HepG2 (cell line): Measurements from ENCODE around the gene CXCR5. TPM values are rescaled to one million over a fixed set of nuclear protein-coding genes. Genes with fewer than 3 reads are reported as not detected.

Experiments
- ATAC-seq: fragments of 200-7000 bp; cut with Tn5 transposase; 3 replicates; pipeline ENCODE4 v1.9.1; 2020; ENCODE audit warnings: mild to moderate bottlenecking, moderate library complexity
- BruUV-seq: library from RNA; stranded (reverse); fragments of 400-500 nt; replicated peaks from 2 replicates; lab custom pipeline; 2021; lab: Mats Ljungman, UMichigan
- CTCF ChIA-PET: fragments of 300-600 bp; formaldehyde crosslinking; extraction: SDS; loops from one replicate; lab custom pipeline; 2021; ENCODE audit warnings: low total read pairs, inconsistent platforms, low intra/inter-chr PET ratio; lab: Yijun Ruan, JAX
- POLR2A ChIA-PET: fragments of 350-600 bp; sonication (Branson Sonifier 250); formaldehyde crosslinking; loops from one replicate; lab custom pipeline; 2020; ENCODE audit warnings: antibody characterized with exemption, inconsistent platforms; lab: Yijun Ruan, JAX
- DNase-seq: peaks from one replicate; pipeline ENCODE4 v3.0.0-alpha.2; 2015; ENCODE audit warnings: low spot score
- FAIRE-seq: peaks from 3 replicates; lab custom pipeline; 2011; peaks lifted over from hg19 to GRCh38; lab: Jason Lieb, UNC
- H2AFZ ChIP-seq: one replicate; pipeline ENCODE4 v1.6.1; 2011; ENCODE audit warnings: low read length, inconsistent platforms
- H3K27ac ChIP-seq: fragments of 300-600 bp; 3 replicates; pipeline ENCODE4 v1.8.0; 2011; ENCODE audit warnings: mixed run types, mild to moderate bottlenecking, mixed read lengths, low read length, inconsistent platforms; ENCODE audit not compliant: insufficient read depth; ENCODE audit errors: extremely low read length
- H3K27me3 ChIP-seq, 2 experiments: fragments of 200-600 bp in 1 of 2; 2 replicates in 1 of 2; 3 replicates in 1 of 2; pipeline versions ENCODE4 v1.6.0 to v1.8.0; 2011; ENCODE audit warnings: low read length in 2 of 2, mild to moderate bottlenecking in 2 of 2, moderate library complexity in 2 of 2, inconsistent platforms in 1 of 2; ENCODE audit not compliant: insufficient read depth in 2 of 2, control insufficient read depth in 1 of 2
- H3K36me3 ChIP-seq, 2 experiments: fragments of 200-600 bp in 1 of 2; replicated peaks in 1 of 2; 2 replicates in 1 of 2; 3 replicates in 1 of 2; pipeline versions ENCODE4 v1.5.1 to v1.8.0; 2011; ENCODE audit warnings: low read length in 2 of 2, inconsistent platforms in 1 of 2; ENCODE audit not compliant: insufficient read depth in 2 of 2, control insufficient read depth in 1 of 2
- H3K4me1 ChIP-seq: 2 replicates; pipeline ENCODE4 v1.5.1; 2012; ENCODE audit warnings: low read length, inconsistent platforms; ENCODE audit not compliant: insufficient read depth
- H3K4me2 ChIP-seq: 2 replicates; pipeline ENCODE4 v1.6.0; 2011; ENCODE audit warnings: low read depth, low read length, inconsistent platforms
- H3K4me3 ChIP-seq, 3 experiments: fragments of 200-600 bp in 1 of 3; sonication (generic), shearing (Covaris generic) in 1 of 3; replicated peaks in 1 of 3; 2 replicates each; pipeline ENCODE4 v1.5.1; 2011 to 2016; ENCODE audit warnings: low read length in 3 of 3, inconsistent platforms in 2 of 3, low read depth in 2 of 3, mild to moderate bottlenecking in 2 of 3, control low read depth in 1 of 3, mixed read lengths in 1 of 3; ENCODE audit not compliant: insufficient read depth in 1 of 3
- H3K79me2 ChIP-seq: one replicate; pipeline ENCODE4 v1.6.1; 2011; ENCODE audit warnings: low read length, inconsistent platforms; ENCODE audit not compliant: insufficient read depth
- H3K9ac ChIP-seq: 2 replicates; pipeline ENCODE4 v1.6.0; 2011; ENCODE audit warnings: mild to moderate bottlenecking, low read depth, low read length, inconsistent platforms; ENCODE audit not compliant: insufficient read depth
- H3K9me3 ChIP-seq: 2 replicates; pipeline ENCODE4 v1.5.1; 2012; ENCODE audit warnings: mild to moderate bottlenecking, low read length
- H4K20me1 ChIP-seq: 2 replicates; pipeline ENCODE4 v1.6.0; 2011; ENCODE audit warnings: inconsistent platforms, mild to moderate bottlenecking, low read length, moderate library complexity; ENCODE audit not compliant: insufficient read depth
- FOXO1 ChIP-seq: sonication (generic); formaldehyde crosslinking; IDR thresholded peaks from 2 replicates; pipeline ENCODE4 v1.4.0; 2020; ENCODE audit warnings: missing genetic modification reagents
- NPAS2 ChIP-seq: sonication (generic); formaldehyde crosslinking; IDR thresholded peaks from 2 replicates; pipeline ENCODE4 v1.8.0; 2022; ENCODE audit warnings: mild to moderate bottlenecking, missing genetic modification reagents, borderline replicate concordance
- RAD21 ChIP-seq: fragments of 450-650 bp; formaldehyde crosslinking; IDR thresholded peaks from 2 replicates; pipeline ENCODE4 v1.5.0; 2020; ENCODE audit warnings: mild to moderate bottlenecking
- ZNF672 ChIP-seq: sonication (generic); formaldehyde crosslinking; IDR thresholded peaks from 2 replicates; pipeline ENCODE4 v1.8.1; 2022; ENCODE audit warnings: missing genetic modification reagents
- ZNF7 ChIP-seq: IDR thresholded peaks from 2 replicates; pipeline ENCODE4 v1.6.1; 2016; ENCODE audit warnings: missing biosample characterization, missing genetic modification reagents
- WGBS: methylation state at CpG from one replicate; pipeline ENCODE4 v1.1.6; 2017; ENCODE audit warnings: low lambda C conversion rate; 5-methylcytosine and 5-hydroxymethylcytosine counted together
- in situ Hi-C: cut with HindIII; loops from 2 replicates; pipeline ENCODE4 v1.10.0; 2017; ENCODE audit warnings: low pct_unique_long_range_greater_than_20kb; ENCODE audit not compliant: extremely low pct_ligation_motif_present
- intact Hi-C: fragments of 100-400 bp; cut with micrococcal nuclease; formaldehyde crosslinking; loops from one replicate; pipeline ENCODE4 v1.10.0; 2022; ENCODE audit not compliant: unreplicated experiment
- polyA plus RNA-seq, 8 experiments: library from polyadenylated mRNA; depleted of rRNA in 3 of 8; stranded (reverse) in 7 of 8; unstranded in 1 of 8; fragments of >200 nt; fragmentation: Illumina TruSeq in 4 of 8; extraction: Trizol in 4 of 8; gene quantifications; 2 replicates each; pipeline versions ENCODE4 v1.2.1 to v1.2.3, GENCODE V29; 2011 to 2016; ENCODE audit warnings: low read depth in 4 of 8, missing spikeins in 1 of 8, mixed read lengths in 1 of 8; ENCODE audit not compliant: insufficient read depth in 1 of 8
- total RNA-seq, 5 experiments: library from RNA; depleted of rRNA; stranded (reverse); fragments of >200 nt; fragmentation: Illumina TruSeq; extraction: Trizol; gene quantifications; 2 replicates each; pipeline ENCODE4 v1.2.3, GENCODE V29; 2016; ENCODE audit warnings: low read depth in 1 of 5
- TF ChIP-seq, protein P1 (sequence below): sonication (generic); formaldehyde crosslinking; IDR thresholded peaks from 2 replicates; pipeline ENCODE4 v1.5.1; 2020; ENCODE audit warnings: missing genetic modification reagents, mild to moderate bottlenecking, borderline replicate concordance
- TF ChIP-seq, protein P2 (sequence below): IDR thresholded peaks from 2 replicates; pipeline ENCODE4 v1.6.1; 2018; ENCODE audit warnings: missing genetic modification reagents
- TF ChIP-seq, protein P3 (sequence below): sonication (generic); formaldehyde crosslinking; IDR thresholded peaks from 2 replicates; pipeline ENCODE4 v1.4.0; 2020; ENCODE audit warnings: low read depth, mild to moderate bottlenecking, missing genetic modification reagents
- TF ChIP-seq, protein P4 (sequence below): sonication (generic); formaldehyde crosslinking; IDR thresholded peaks from 2 replicates; pipeline ENCODE4 v1.4.0; 2020; ENCODE audit warnings: mild to moderate bottlenecking, missing genetic modification reagents
- TF ChIP-seq, protein P5 (sequence below): sonication (generic); formaldehyde crosslinking; IDR thresholded peaks from 2 replicates; pipeline ENCODE4 v1.8.0; 2022; ENCODE audit warnings: mild to moderate bottlenecking, missing genetic modification reagents, borderline replicate concordance
- TF ChIP-seq, protein P6 (sequence below): sonication (generic); formaldehyde crosslinking; conservative IDR thresholded peaks from 2 replicates; pipeline ENCODE4 v1.4.0; 2020; ENCODE audit warnings: missing genetic modification reagents
- TF ChIP-seq, protein P7 (sequence below): IDR thresholded peaks from 2 replicates; pipeline ENCODE4 v1.6.1; 2016; ENCODE audit warnings: mild to moderate bottlenecking, missing biosample characterization, missing genetic modification reagents

The CXCR5 gene
- total and polyA plus RNA-seq, 2 of the 13 experiments (the other 11 are each of a cell fraction or from before 2014, with no cell fraction given): not detected

DNA sequence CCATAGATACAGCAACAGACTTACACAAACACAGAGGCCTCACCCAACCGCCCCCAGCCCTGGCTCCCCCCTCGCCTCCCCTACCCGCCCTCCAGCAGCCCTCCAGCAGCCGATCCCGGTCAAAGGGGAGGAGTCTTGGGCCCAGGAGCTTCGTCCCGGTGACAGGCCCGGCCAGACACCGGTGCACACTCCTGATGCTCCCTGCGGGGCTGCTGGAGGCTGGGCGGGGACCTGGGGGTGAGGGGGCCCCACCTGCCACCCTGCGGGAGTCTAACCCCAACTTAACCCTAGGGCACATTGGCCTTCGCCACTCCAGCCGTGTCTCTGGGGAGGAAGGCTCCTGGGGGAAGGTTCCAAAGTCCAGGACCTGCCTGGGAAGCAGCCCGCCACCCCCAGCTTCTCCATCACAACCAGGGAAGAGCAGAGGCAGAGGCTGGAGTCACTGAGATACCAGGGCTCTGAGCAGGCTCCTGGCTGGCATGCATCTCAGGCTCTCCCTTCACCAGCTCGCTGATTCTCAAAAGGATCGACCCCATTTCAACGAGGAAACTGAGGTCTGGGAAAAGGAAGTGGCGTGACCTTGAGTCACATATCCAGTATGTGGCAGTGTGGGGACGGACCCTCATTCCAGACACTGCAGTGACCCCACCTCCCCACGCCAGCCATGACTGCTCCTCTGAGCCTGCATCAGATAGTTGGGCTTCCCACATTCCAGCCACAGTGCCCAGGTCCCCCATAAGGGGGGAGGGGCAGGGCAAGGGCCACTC, 27.6 kb downstream of the CXCR5 start:
- Histone ChIP-seq H3K9me3 (no peaks in the 10 kb centered on the region), H3K4me3 (peak overlapping the region; percentile 62 to 78 (median 62); a peak in 5 of 6 replicates), H3K27ac (peak overlapping the region; percentile 89), H3K4me2 (peak overlapping the region; percentile 95), H3K79me2 (peaks cover 4% of the 10 kb centered on the region), H3K27me3 (no peaks in the 10 kb centered on the region; a peak in 1 of 5 replicates), H3K4me1 (peaks cover 83% of the 10 kb centered on the region), H2AFZ (no peak overlapping the region), H4K20me1 (no peaks in the 10 kb centered on the region), H3K9ac (peak overlapping the region; percentile 86), H3K36me3 (peaks cover 0 to 13% of the 10 kb centered on the region in 2 experiments; a peak in 1 of 5 replicates)
- CTCF ChIA-PET: interaction anchor here (9.1 kb wide), 1 partner anchor 16 kb away, joined by 188 read pairs; the partner anchor contains the start of gene BCL9L
- WGBS: 0% methylated on average over 9 of the region's 21 CpGs
- intact Hi-C loops: loop anchor here (1.0 kb wide), 2 partner anchors 10 to 17 kb away; no protein-coding TSS in a partner anchor
- POLR2A ChIA-PET: interaction anchor here (0.6 to 3.6 kb wide), 12 partner anchors 17 to 1274 kb away, joined by 3 to 35 read pairs (median 3); partner anchors contain the start of genes CENATAC, DDX6, HMBS and RPS25
- in situ Hi-C loops: no loop called here
- ATAC-seq (peak; percentile 61), FAIRE-seq (peak; percentile 78), DNase-seq (peak; percentile 83)
- no TSS peak for BruUV-seq
- TF ChIP-seq FOXO1: no peak
- TF ChIP-seq, protein P1, sequence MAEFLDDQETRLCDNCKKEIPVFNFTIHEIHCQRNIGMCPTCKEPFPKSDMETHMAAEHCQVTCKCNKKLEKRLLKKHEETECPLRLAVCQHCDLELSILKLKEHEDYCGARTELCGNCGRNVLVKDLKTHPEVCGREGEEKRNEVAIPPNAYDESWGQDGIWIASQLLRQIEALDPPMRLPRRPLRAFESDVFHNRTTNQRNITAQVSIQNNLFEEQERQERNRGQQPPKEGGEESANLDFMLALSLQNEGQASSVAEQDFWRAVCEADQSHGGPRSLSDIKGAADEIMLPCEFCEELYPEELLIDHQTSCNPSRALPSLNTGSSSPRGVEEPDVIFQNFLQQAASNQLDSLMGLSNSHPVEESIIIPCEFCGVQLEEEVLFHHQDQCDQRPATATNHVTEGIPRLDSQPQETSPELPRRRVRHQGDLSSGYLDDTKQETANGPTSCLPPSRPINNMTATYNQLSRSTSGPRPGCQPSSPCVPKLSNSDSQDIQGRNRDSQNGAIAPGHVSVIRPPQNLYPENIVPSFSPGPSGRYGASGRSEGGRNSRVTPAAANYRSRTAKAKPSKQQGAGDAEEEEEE (CRISPR knock-in tag): no peak
- no peak; the same call in 1 of the 2 replicates for TF ChIP-seq RAD21 (CRISPR knock-in tag)
- TF ChIP-seq, protein P2, sequence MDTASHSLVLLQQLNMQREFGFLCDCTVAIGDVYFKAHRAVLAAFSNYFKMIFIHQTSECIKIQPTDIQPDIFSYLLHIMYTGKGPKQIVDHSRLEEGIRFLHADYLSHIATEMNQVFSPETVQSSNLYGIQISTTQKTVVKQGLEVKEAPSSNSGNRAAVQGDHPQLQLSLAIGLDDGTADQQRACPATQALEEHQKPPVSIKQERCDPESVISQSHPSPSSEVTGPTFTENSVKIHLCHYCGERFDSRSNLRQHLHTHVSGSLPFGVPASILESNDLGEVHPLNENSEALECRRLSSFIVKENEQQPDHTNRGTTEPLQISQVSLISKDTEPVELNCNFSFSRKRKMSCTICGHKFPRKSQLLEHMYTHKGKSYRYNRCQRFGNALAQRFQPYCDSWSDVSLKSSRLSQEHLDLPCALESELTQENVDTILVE (CRISPR knock-in tag): no peak
- TF ChIP-seq, protein P3, sequence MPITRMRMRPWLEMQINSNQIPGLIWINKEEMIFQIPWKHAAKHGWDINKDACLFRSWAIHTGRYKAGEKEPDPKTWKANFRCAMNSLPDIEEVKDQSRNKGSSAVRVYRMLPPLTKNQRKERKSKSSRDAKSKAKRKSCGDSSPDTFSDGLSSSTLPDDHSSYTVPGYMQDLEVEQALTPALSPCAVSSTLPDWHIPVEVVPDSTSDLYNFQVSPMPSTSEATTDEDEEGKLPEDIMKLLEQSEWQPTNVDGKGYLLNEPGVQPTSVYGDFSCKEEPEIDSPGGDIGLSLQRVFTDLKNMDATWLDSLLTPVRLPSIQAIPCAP (CRISPR knock-in tag): no peak
- TF ChIP-seq ZNF672 (CRISPR knock-in tag): no peak
- TF ChIP-seq, protein P4, sequence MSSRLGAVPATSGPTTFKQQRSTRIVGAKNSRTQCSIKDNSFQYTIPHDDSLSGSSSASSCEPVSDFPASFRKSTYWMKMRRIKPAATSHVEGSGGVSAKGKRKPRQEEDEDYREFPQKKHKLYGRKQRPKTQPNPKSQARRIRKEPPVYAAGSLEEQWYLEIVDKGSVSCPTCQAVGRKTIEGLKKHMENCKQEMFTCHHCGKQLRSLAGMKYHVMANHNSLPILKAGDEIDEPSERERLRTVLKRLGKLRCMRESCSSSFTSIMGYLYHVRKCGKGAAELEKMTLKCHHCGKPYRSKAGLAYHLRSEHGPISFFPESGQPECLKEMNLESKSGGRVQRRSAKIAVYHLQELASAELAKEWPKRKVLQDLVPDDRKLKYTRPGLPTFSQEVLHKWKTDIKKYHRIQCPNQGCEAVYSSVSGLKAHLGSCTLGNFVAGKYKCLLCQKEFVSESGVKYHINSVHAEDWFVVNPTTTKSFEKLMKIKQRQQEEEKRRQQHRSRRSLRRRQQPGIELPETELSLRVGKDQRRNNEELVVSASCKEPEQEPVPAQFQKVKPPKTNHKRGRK: no peak
- TF ChIP-seq NPAS2 (CRISPR knock-in tag): no peak
- TF ChIP-seq, protein P5, sequence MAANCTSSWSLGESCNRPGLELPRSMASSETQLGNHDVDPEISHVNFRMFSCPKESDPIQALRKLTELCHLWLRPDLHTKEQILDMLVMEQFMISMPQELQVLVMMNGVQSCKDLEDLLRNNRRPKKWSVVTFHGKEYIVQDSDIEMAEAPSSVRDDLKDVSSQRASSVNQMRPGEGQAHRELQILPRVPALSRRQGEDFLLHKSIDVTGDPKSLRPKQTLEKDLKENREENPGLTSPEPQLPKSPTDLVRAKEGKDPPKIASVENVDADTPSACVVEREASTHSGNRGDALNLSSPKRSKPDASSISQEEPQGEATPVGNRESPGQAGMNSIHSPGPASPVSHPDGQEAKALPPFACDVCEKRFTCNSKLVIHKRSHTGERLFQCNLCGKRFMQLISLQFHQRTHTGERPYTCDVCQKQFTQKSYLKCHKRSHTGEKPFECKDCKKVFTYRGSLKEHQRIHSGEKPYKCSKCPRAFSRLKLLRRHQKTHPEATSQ (CRISPR knock-in tag): no peak
- TF ChIP-seq, protein P6, sequence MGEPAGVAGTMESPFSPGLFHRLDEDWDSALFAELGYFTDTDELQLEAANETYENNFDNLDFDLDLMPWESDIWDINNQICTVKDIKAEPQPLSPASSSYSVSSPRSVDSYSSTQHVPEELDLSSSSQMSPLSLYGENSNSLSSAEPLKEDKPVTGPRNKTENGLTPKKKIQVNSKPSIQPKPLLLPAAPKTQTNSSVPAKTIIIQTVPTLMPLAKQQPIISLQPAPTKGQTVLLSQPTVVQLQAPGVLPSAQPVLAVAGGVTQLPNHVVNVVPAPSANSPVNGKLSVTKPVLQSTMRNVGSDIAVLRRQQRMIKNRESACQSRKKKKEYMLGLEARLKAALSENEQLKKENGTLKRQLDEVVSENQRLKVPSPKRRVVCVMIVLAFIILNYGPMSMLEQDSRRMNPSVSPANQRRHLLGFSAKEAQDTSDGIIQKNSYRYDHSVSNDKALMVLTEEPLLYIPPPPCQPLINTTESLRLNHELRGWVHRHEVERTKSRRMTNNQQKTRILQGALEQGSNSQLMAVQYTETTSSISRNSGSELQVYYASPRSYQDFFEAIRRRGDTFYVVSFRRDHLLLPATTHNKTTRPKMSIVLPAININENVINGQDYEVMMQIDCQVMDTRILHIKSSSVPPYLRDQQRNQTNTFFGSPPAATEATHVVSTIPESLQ (CRISPR knock-in tag): no peak
- no peak for TF ChIP-seq ZNF7
- TF ChIP-seq, protein P7, sequence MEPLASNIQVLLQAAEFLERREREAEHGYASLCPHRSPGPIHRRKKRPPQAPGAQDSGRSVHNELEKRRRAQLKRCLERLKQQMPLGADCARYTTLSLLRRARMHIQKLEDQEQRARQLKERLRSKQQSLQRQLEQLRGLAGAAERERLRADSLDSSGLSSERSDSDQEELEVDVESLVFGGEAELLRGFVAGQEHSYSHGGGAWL (CRISPR knock-in tag): no peak
